Keratinocyte (primary cell): Measurements from ENCODE around the gene TEKT2. TPM values are rescaled to one million over a fixed set of nuclear protein-coding genes. Genes with fewer than 3 reads are reported as not detected.

Experiments
- DNase-seq: peaks from one replicate; pipeline ENCODE4 v3.0.0-alpha.2; 2011; ENCODE audit warnings: low read depth, missing footprints, low spot score
- FAIRE-seq: peaks from 2 replicates; lab custom pipeline; 2011; peaks lifted over from hg19 to GRCh38; lab: Jason Lieb, UNC
- H2AFZ ChIP-seq: 2 replicates; pipeline ENCODE4 v1.6.0; 2012; ENCODE audit warnings: low read length, control low read depth, inconsistent platforms; ENCODE audit not compliant: control insufficient read depth
- H3K27ac ChIP-seq: 2 replicates; pipeline ENCODE4 v1.5.1; 2011; ENCODE audit warnings: low read length; ENCODE audit not compliant: control insufficient read depth, insufficient read depth
- H3K27me3 ChIP-seq: 3 replicates; pipeline ENCODE4 v1.6.0; 2011; ENCODE audit warnings: low read length; ENCODE audit not compliant: control insufficient read depth, insufficient read depth; ENCODE audit errors: extremely low read depth
- H3K36me3 ChIP-seq, 2 experiments: 2 replicates in 1 of 2; 3 replicates in 1 of 2; pipeline ENCODE4 v1.5.1; 2011; ENCODE audit warnings: low read length in 2 of 2, mild to moderate bottlenecking in 1 of 2; ENCODE audit not compliant: control insufficient read depth in 2 of 2, insufficient read depth in 2 of 2; ENCODE audit errors: extremely low read depth in 1 of 2
- H3K4me1 ChIP-seq: 3 replicates; pipeline ENCODE4 v1.5.1; 2011; ENCODE audit warnings: low read length; ENCODE audit not compliant: control insufficient read depth, insufficient read depth; ENCODE audit errors: extremely low read depth
- H3K4me2 ChIP-seq: 3 replicates; pipeline ENCODE4 v1.6.0; 2011; ENCODE audit warnings: low read depth, low read length; ENCODE audit not compliant: control insufficient read depth, insufficient read depth; ENCODE audit errors: extremely low read depth
- H3K4me3 ChIP-seq, 3 experiments: fragments of 200-600 bp in 1 of 3; sonication (generic) in 1 of 3; 2 replicates in 2 of 3; 3 replicates in 1 of 3; pipeline ENCODE4 v1.5.1; 2011 to 2016; ENCODE audit warnings: low read length in 3 of 3, mild to moderate bottlenecking in 3 of 3, control low read depth in 2 of 3, inconsistent platforms in 1 of 3, low read depth in 1 of 3, mixed read lengths in 1 of 3, mixed run types in 1 of 3, moderate library complexity in 1 of 3; ENCODE audit not compliant: control insufficient read depth in 2 of 3, insufficient read depth in 2 of 3; ENCODE audit errors: extremely low read depth in 1 of 3
- H3K79me2 ChIP-seq: 2 replicates; pipeline ENCODE4 v1.6.0; 2012; ENCODE audit warnings: low read length; ENCODE audit not compliant: control insufficient read depth, insufficient read depth
- H3K9ac ChIP-seq: 3 replicates; pipeline ENCODE4 v1.6.0; 2011; ENCODE audit warnings: low read length; ENCODE audit not compliant: control insufficient read depth, insufficient read depth; ENCODE audit errors: extremely low read depth
- H3K9me1 ChIP-seq: 3 replicates; pipeline ENCODE4 v1.6.0; 2011; ENCODE audit warnings: low read length; ENCODE audit not compliant: control insufficient read depth, insufficient read depth; ENCODE audit errors: extremely low read depth
- H3K9me3 ChIP-seq: 2 replicates; pipeline ENCODE4 v1.5.1; 2012; ENCODE audit warnings: low read depth, low read length; ENCODE audit not compliant: control insufficient read depth
- H4K20me1 ChIP-seq: 3 replicates; pipeline ENCODE4 v1.6.0; 2011; ENCODE audit warnings: low read length; ENCODE audit not compliant: control insufficient read depth, insufficient read depth; ENCODE audit errors: extremely low read depth
- EZH2 ChIP-seq: IDR thresholded peaks from one replicate; pipeline ENCODE4 v1.6.1; 2012; ENCODE audit warnings: inconsistent platforms, mild to moderate bottlenecking, low read length, moderate library complexity
- dilution Hi-C: fragments of 300-500 bp; cut with MboI; formaldehyde crosslinking; loops from one replicate; pipeline ENCODE4 v1.7.0; 2020; ENCODE audit warnings: low sequenced_read_pairs; ENCODE audit not compliant: extremely low pct_ligation_motif_present
- polyA plus RNA-seq, 5 experiments: library from polyadenylated mRNA; depleted of rRNA in 3 of 5; stranded (reverse) in 3 of 5; stranded (forward) in 1 of 5; unstranded in 1 of 5; fragments of >200 nt; gene quantifications; 1 replicate in 1 of 5; 2 replicates in 3 of 5; 3 replicates in 1 of 5; pipeline versions ENCODE4 v1.2.1 to v1.2.3, GENCODE V29; 2011 to 2012; ENCODE audit warnings: missing spikeins in 2 of 5, low read depth in 1 of 5, low replicate concordance in 1 of 5
- TF ChIP-seq, protein P1 (sequence below), 3 experiments: IDR thresholded peaks in 1 of 3; conservative IDR thresholded peaks in 1 of 3; optimal IDR thresholded peaks in 1 of 3; 2 replicates in 2 of 3; 3 replicates in 1 of 3; pipeline versions ENCODE3 to v1.5.1; 2011; ENCODE audit warnings: low read length in 3 of 3, mild to moderate bottlenecking in 3 of 3, moderate library complexity in 2 of 3, control low read depth in 1 of 3, inconsistent platforms in 1 of 3; ENCODE audit not compliant: insufficient read depth in 2 of 3; ENCODE audit errors: extremely low read depth in 1 of 3

TEKT2 gene
- polyA plus RNA-seq, 1 donor (not counting 4 experiments of a cell fraction or from before 2014, with no cell fraction given) = 0.03 TPM

- FAIRE-seq (no peak), DNase-seq (no peak)
- no peak overlapping the region for H3K4me3 ChIP-seq
- H3K9me1 ChIP-seq = peaks cover 2% of the 10 kb centered on the region
- no peaks in the 10 kb centered on the region for H3K9me3 ChIP-seq
- no peak overlapping the region for H3K4me2 ChIP-seq
- no peaks in the 10 kb centered on the region for H4K20me1 ChIP-seq
- H2AFZ ChIP-seq = no peak overlapping the region
- peaks cover 34% of the 10 kb centered on the region for H3K79me2 ChIP-seq
- dilution Hi-C loops = no loop called here
- H3K4me1 ChIP-seq = peaks cover 9% of the 10 kb centered on the region
- no peaks in the 10 kb centered on the region for H3K27me3 ChIP-seq
- TF ChIP-seq, protein P1, sequence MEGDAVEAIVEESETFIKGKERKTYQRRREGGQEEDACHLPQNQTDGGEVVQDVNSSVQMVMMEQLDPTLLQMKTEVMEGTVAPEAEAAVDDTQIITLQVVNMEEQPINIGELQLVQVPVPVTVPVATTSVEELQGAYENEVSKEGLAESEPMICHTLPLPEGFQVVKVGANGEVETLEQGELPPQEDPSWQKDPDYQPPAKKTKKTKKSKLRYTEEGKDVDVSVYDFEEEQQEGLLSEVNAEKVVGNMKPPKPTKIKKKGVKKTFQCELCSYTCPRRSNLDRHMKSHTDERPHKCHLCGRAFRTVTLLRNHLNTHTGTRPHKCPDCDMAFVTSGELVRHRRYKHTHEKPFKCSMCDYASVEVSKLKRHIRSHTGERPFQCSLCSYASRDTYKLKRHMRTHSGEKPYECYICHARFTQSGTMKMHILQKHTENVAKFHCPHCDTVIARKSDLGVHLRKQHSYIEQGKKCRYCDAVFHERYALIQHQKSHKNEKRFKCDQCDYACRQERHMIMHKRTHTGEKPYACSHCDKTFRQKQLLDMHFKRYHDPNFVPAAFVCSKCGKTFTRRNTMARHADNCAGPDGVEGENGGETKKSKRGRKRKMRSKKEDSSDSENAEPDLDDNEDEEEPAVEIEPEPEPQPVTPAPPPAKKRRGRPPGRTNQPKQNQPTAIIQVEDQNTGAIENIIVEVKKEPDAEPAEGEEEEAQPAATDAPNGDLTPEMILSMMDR (optimal IDR thresholded peaks at IDR 0.05 in 1 of 3, IDR thresholded peaks at IDR 0.05 in 1 of 3, conservative IDR thresholded peaks at IDR 0.05 in 1 of 3; ENCODE audit: extremely low read depth in 1 of 3, insufficient read depth in 2 of 3, low read length in 3 of 3) = no peak
- TF ChIP-seq EZH2 = no peak
- no peak overlapping the region for H3K9ac ChIP-seq
- peaks cover 32 to 50% of the 10 kb centered on the region in 2 experiments for H3K36me3 ChIP-seq
- H3K27ac ChIP-seq = no peak overlapping the region
These were observed 7.2 kb downstream of the TEKT2 start for GRCh38 chr1:36091141-36091540.

DNA sequence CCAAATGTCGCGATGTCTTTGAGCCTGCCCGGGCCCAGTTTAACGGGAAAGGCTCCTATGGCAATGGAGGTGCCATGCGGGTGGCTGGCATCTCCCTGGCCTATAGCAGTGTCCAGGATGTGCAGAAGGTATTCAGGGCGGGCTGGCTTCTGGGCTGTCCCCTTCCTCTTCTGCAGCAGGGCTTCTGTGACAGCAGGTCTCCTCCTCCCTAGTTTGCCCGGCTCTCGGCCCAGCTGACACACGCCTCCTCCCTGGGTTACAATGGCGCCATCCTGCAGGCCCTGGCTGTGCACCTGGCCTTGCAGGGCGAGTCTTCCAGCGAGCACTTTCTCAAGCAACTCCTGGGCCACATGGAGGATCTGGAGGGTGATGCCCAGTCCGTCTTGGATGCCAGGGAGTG lies 7.8 kb downstream of the TEKT2 start:
- FAIRE-seq (no peak), DNase-seq (no peak)
- Histone ChIP-seq H3K27me3 (no peaks in the 10 kb centered on the region), H3K4me1 (peaks cover 9% of the 10 kb centered on the region), H4K20me1 (no peaks in the 10 kb centered on the region), H3K4me2 (no peak overlapping the region), H3K9me1 (peaks cover 2% of the 10 kb centered on the region), H3K4me3 (no peak overlapping the region), H2AFZ (no peak overlapping the region), H3K9ac (no peak overlapping the region), H3K36me3 (peaks cover 32 to 50% of the 10 kb centered on the region in 2 experiments), H3K27ac (no peak overlapping the region), H3K79me2 (peaks cover 34% of the 10 kb centered on the region), H3K9me3 (no peaks in the 10 kb centered on the region)
- no peak for TF ChIP-seq EZH2
- TF ChIP-seq, protein P1 (optimal IDR thresholded peaks at IDR 0.05 in 1 of 3, IDR thresholded peaks at IDR 0.05 in 1 of 3, conservative IDR thresholded peaks at IDR 0.05 in 1 of 3; ENCODE audit: extremely low read depth in 1 of 3, insufficient read depth in 2 of 3, low read length in 3 of 3) = no peak
- dilution Hi-C loops = no loop called here
